ENCODE measurements around the gene ADCY10.

ADCY10 gene

DNA sequence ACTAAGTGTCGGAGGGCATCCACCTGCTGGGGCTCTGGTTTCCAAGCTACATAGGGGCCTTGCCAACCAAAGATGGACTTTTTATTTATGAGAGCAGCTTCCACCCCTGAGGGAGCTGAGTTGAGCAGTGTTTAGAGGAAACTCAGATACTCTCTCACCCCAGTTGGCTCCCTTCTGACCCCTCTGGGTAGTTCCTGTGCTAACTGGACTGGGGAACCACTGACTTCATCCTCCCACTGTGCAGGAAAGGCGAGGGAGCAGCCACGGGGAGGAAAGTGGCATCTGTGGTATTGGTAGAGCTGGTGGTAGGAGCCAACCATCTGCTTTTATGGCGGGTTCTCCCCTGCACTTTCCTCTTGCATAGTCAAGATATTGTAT, 121.8 kb downstream of the ADCY10 start:
- TF ChIP-seq CTCF (IDR thresholded peaks at IDR 0.05; ENCODE audit: low read depth, low read length), result no peak
- no peak overlapping the region for H3K4me3 ChIP-seq (ENCODE audit: low read depth, low read length)

DNA sequence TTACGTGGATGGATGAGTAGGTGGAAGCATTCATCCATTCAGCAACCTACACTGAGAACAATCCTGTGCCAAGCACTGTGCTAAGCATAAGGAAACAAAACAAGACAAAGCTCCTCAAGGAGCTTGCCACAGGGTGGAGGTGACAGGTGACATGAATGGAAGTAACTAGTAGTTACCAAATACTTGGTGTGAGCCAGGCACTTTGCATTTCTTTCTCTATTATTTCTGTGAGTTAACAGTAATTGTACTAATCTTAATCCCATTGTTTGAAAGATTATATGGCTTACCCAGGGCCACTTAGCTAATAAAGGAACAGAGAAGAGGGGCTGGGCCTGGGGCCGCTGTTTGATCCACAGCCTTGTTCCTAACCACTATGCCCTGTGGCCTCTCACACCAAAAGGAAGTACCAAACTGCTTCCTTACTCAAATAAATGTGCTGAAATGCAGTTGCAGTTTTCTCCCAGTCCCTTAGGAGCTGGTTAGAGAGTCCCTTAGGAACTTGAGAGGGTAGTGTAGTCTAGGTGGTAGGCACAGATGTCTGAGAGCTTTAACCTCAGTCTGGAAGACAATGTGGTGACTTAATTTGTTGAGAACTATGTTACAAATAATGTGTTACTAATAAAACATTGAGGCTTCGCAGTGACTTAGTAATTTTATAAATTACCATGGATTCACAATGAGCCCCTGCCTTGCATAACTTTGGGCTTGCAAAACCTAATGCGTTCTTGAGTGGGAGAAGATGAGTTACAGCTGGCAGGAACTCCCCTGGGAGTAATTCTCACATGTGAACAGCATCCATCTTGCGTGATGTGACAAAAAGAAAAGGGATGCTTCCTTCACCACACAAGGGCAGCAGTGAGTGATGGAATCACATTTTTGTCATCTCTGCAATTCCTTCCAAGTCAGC, 122.4 kb downstream of the ADCY10 start:
- no peak overlapping the region for H3K4me3 ChIP-seq (ENCODE audit: low read depth, low read length)
- no peak for TF ChIP-seq CTCF (IDR thresholded peaks at IDR 0.05; ENCODE audit: low read depth, low read length)

DNA sequence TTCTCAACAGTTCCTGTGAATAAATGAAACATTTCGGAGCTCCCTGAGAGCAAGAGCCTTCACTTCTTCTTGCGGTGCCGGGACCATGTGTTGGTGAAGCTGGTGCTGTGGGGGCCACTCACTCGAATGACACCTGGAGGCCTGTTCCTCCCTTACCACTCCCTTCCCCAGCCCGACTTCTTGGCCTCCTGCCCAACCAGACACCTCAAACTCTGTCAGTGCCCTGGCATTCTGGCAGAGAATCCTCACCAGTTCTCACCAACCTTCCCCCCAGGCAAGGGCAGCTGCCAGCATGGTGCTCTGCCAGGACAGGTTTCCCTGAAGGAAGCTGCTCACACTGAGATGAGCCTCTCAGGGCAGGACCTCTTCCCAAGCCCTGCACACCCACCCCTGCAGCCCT, 123.8 kb downstream of the ADCY10 start:
- H3K4me3 ChIP-seq (ENCODE audit: low read depth, low read length), result no peak overlapping the region
- no peak for TF ChIP-seq CTCF (IDR thresholded peaks at IDR 0.05; ENCODE audit: low read depth, low read length)

DNA sequence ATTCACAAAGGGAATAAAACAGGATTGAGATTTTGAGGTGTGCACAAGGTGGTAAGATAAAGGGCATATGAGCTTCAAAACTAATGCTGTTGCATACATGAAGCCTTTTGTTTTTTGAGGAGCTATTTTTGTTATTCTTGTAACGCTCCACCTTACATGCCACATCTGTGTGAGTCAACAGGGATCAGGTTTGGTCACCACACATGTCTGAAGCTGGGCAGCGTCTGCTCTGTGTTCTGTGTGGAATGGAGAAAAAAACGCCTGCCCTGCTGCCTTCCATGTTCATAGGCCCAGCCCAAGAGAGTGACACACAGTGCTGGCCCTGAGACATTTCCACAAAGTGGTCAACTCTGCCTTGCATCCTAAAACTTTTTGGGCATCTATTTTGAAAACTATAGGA, 124.4 kb downstream of the ADCY10 start:
- TF ChIP-seq CTCF (IDR thresholded peaks at IDR 0.05; ENCODE audit: low read depth, low read length), result no peak
- no peak overlapping the region for H3K4me3 ChIP-seq (ENCODE audit: low read depth, low read length)

DNA sequence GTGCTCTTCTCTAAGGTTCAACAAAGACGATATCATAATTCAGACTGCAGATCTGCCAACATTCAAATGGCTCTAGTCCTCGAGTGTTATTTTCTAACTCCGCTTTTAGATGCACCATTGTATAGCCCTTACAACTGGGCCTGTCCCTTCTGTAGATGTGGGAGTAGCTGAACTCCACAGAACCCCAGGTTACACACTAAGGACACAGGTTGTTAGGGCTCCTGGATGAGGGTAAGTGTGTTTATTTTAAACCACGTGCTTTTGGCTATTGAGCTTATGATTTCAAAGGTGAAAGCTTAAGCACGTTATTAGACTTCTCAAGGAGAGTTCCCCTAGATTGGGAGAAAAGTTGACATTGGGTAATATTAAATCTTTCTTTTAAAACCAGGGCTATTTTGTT, 127.4 kb downstream of the ADCY10 start:
- H3K4me3 ChIP-seq (ENCODE audit: low read depth, low read length), result no peak overlapping the region
- no peak for TF ChIP-seq CTCF (IDR thresholded peaks at IDR 0.05; ENCODE audit: low read depth, low read length)

- H3K4me3 ChIP-seq (ENCODE audit: low read depth, low read length), result no peak overlapping the region
- TF ChIP-seq CTCF (IDR thresholded peaks at IDR 0.05; ENCODE audit: low read depth, low read length), result no peak
These were observed 128.9 kb downstream of the ADCY10 start for GRCh38 chr1:167784876-167785550.

DNA sequence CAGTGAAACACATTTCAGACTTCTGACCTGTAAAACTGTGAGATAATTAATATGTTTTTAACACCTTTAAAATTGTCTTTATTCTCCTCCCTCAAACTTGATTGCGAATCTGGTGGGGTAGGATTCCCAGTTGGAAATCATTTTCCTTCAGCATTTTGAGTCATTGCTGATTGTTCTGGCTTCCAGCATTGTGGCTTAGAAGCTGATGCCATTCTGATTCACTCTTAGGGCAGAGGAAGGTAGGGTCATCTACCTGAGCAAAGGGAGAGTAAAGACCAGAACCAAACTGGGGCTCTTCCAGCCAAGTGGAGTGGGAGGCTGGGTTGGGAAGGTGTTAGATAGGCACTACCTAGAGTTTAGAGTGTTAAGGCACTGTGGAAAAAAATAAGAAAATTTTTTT, 131.0 kb downstream of the ADCY10 start:
- TF ChIP-seq CTCF (IDR thresholded peaks at IDR 0.05; ENCODE audit: low read depth, low read length), result no peak
- H3K4me3 ChIP-seq (ENCODE audit: low read depth, low read length), result no peak overlapping the region
